ENCODE data around the gene PIGW. TPM values are rescaled to one million over a fixed set of nuclear protein-coding genes. Genes with fewer than 3 reads are reported as not detected.

Gene PIGW
- total and polyA plus RNA-seq, 10 of the 15 experiments (the other 5 are each of a cell fraction or from before 2014, with no cell fraction given): 6.0 to 31.5 (median 13.8) TPM

- TF ChIP-seq CTCF (IDR thresholded peaks at IDR 0.05 in 2 of 3, conservative IDR thresholded peaks at IDR 0.05 in 1 of 3; ENCODE audit: control insufficient read depth in 2 of 3, extremely low read depth in 1 of 3, insufficient read depth in 1 of 3, low read depth in 3 of 3, low read length in 3 of 3) (peak in 1 of 3 experiments; percentile 1; a peak in 1 of 6 replicates), HSF1 (IDR thresholded peaks at IDR 0.05; ENCODE audit: low read depth, low read length) (peak; percentile 67), SIX5 (IDR thresholded peaks at IDR 0.05; ENCODE audit: low read depth, low read length, severe bottlenecking) (peak; percentile 63), RCOR1 (conservative IDR thresholded peaks at IDR 0.05; ENCODE audit: low read depth, low read length) (0 out of 2 replicates have a peak, but pooled peaks have one; percentile 44), MLLT1 (IDR thresholded peaks at IDR 0.05) (0 out of 2 replicates have a peak, but pooled peaks have one; percentile 48), MTA3 (IDR thresholded peaks at IDR 0.05; ENCODE audit: borderline replicate concordance, low read length) (no peak), BRCA1 (IDR thresholded peaks at IDR 0.05; ENCODE audit: low read depth, low read length) (peak; percentile 76), SMARCA5 (IDR thresholded peaks at IDR 0.05) (no peak; the same call in 1 of the 2 replicates), ZNF207 (IDR thresholded peaks at IDR 0.05; ENCODE audit: borderline replicate concordance) (peak; percentile 82; the same call in 1 of the 2 replicates), TBL1XR1 (IDR thresholded peaks at IDR 0.05; ENCODE audit: low read depth, low read length) (peak; percentile 77; the same call in 1 of the 2 replicates), WRNIP1 (IDR thresholded peaks at IDR 0.05; ENCODE audit: borderline replicate concordance, low read depth, low read length) (no peak), MYB (IDR thresholded peaks at IDR 0.05; ENCODE audit: borderline replicate concordance, low read depth, low read length) (0 out of 2 replicates have a peak, but pooled peaks have one; percentile 25), RUNX3 (IDR thresholded peaks at IDR 0.05; ENCODE audit: low read length) (peak; percentile 66), KAT2A (conservative IDR thresholded peaks at IDR 0.05; ENCODE audit: control insufficient read depth, low read depth, low read length) (no peak), RELA (IDR thresholded peaks at IDR 0.05; ENCODE audit: borderline replicate concordance, partially characterized antibody) (peak; percentile 89), ZNF217 (IDR thresholded peaks at IDR 0.05) (no peak), RFX5 (IDR thresholded peaks at IDR 0.05; ENCODE audit: low read depth, low read length) (peak; percentile 32; the same call in 1 of the 2 replicates), NFYB (IDR thresholded peaks at IDR 0.05; ENCODE audit: insufficient read depth, low read depth, low read length) (peak; percentile 84), LARP7 (IDR thresholded peaks at IDR 0.05) (peak; percentile 91), ZBTB4 (CRISPR knock-in tag; IDR thresholded peaks at IDR 0.05) (no peak), CHD2 (IDR thresholded peaks at IDR 0.05; ENCODE audit: borderline replicate concordance, low read depth, low read length) (peak; percentile 98), POLR2A (IDR thresholded peaks at IDR 0.05; ENCODE audit: low read depth, low read length) (peak; percentile 79)
Observed at GRCh38 chr17:36545465-36546417, 11.0 kb downstream of the PIGW start (continued).
